Endodermal cell (in vitro differentiated cells): ENCODE data around the gene PFDN2. TPM values are rescaled to one million over a fixed set of nuclear protein-coding genes. Genes with fewer than 3 reads are reported as not detected.

Experiments used
- DNase-seq: peaks from one replicate; pipeline ENCODE4 v3.0.0-alpha.2; 2017
- H3K27ac ChIP-seq: 2 replicates; pipeline ENCODE4 v1.5.1; 2013; ENCODE audit warnings: mild to moderate bottlenecking, low read depth, low read length, moderate library complexity
- H3K27me3 ChIP-seq: 2 replicates; pipeline ENCODE4 v1.6.1; 2013; ENCODE audit warnings: mild to moderate bottlenecking, low read length, moderate library complexity; ENCODE audit not compliant: insufficient read depth, control insufficient read depth, poor library complexity, severe bottlenecking
- H3K36me3 ChIP-seq: 2 replicates; pipeline ENCODE4 v1.7.0; 2013; ENCODE audit warnings: mild to moderate bottlenecking, low read length, moderate library complexity; ENCODE audit not compliant: control insufficient read depth, insufficient read depth
- H3K4me1 ChIP-seq: one replicate; pipeline ENCODE4 v1.7.0; 2013; ENCODE audit warnings: low read length; ENCODE audit not compliant: control insufficient read depth, insufficient read depth
- H3K4me3 ChIP-seq: 2 replicates; pipeline ENCODE4 v1.5.1; 2013; ENCODE audit warnings: mild to moderate bottlenecking, low read length, moderate library complexity
- H3K9ac ChIP-seq: 2 replicates; pipeline ENCODE4 v1.6.1; 2013; ENCODE audit warnings: mild to moderate bottlenecking, low read length, moderate library complexity; ENCODE audit not compliant: poor library complexity, severe bottlenecking; ENCODE audit errors: extremely low read depth
- H3K9me3 ChIP-seq: 2 replicates; pipeline ENCODE4 v1.6.1; 2013; ENCODE audit warnings: mild to moderate bottlenecking, low read length, moderate library complexity; ENCODE audit not compliant: control insufficient read depth
- H3K27ac Mint-ChIP-seq: 2 replicates; pipeline ENCODE4 v1.8.0; 2020; ENCODE audit warnings: mixed read lengths
- H3K27me3 Mint-ChIP-seq: 2 replicates; pipeline ENCODE4 v1.8.0; 2021; ENCODE audit warnings: mild to moderate bottlenecking, mixed read lengths; ENCODE audit not compliant: insufficient read depth
- H3K36me3 Mint-ChIP-seq: 2 replicates; pipeline ENCODE4 v1.8.0; 2020; ENCODE audit warnings: low read depth, mixed read lengths
- H3K4me1 Mint-ChIP-seq: 2 replicates; pipeline ENCODE4 v1.8.0; 2020; ENCODE audit warnings: mixed read lengths
- H3K4me3 Mint-ChIP-seq: 2 replicates; pipeline ENCODE4 v1.8.0; 2020; ENCODE audit warnings: mild to moderate bottlenecking, moderate library complexity, mixed read lengths
- H3K9me3 Mint-ChIP-seq: 2 replicates; pipeline ENCODE4 v1.8.0; 2020; ENCODE audit warnings: mild to moderate bottlenecking, mixed read lengths
- WGBS, 2 experiments: methylation state at CpG; one replicate each; pipeline versions ENCODE4 v1.1.5 to v1.1.7; 2013; ENCODE audit warnings: missing lambda C conversion rate in 2 of 2, mixed read lengths in 1 of 2; ENCODE audit not compliant: insufficient coverage in 1 of 2, insufficient read length in 1 of 2; 5-methylcytosine and 5-hydroxymethylcytosine counted together
- total RNA-seq, 2 donors: library from RNA; stranded (reverse); fragmentation: NEBNext Ultra II Directional in 1 of 2; extraction: Animal tissue kit (Norgen Biotek cat#: 25700) in 1 of 2; gene quantifications; 2 replicates in 1 of 2; 3 replicates in 1 of 2; pipeline ENCODE4 v1.2.1, GENCODE V29; 2021
- TF ChIP-seq, protein P1 (sequence below): fragments of 200-600 bp; sonication (generic); conservative IDR thresholded peaks from 2 replicates; pipeline ENCODE4 v1.5.0; 2021; ENCODE audit warnings: antibody characterized with exemption, mild to moderate bottlenecking

PFDN2 gene
- total RNA-seq, 2 donors from 2014 or later, result 62.9 to 95.7 TPM

DNA sequence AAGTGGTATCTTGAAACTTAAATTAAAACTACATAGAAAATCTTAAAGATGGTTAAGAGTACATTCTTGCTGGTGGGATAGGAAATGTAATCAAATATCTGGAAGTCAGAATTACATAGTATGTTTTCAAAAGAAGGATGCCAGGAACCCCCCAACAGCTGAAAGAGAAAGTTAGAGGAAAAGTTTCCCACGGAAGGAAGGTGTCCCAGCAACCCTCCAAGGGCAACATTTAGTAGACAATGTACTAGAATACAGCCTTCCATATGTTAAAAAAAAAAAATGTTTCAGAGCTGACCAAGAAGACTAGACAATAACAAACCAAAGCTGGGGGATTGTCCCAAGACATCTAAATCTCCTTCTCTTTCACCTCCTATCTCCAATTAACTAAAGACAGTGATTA is 12.4 kb upstream of the PFDN2 start:
- WGBS, 2 experiments, result 93% methylated on average over 1 of the region's 1 CpG; no CpG with 5 or more reads in 1 of the 2 experiments
- Mint-ChIP-seq H3K27ac (no peak overlapping the region), H3K4me1 (peaks cover 20% of the 10 kb centered on the region), H3K4me3 (no peak overlapping the region), H3K27me3 (no peaks in the 10 kb centered on the region), H3K36me3 (peaks cover 41% of the 10 kb centered on the region), H3K9me3 (no peaks in the 10 kb centered on the region)
- Histone ChIP-seq H3K9ac (no peak overlapping the region), H3K36me3 (peaks cover 48% of the 10 kb centered on the region), H3K27me3 (no peaks in the 10 kb centered on the region), H3K9me3 (no peaks in the 10 kb centered on the region), H3K4me3 (peak overlapping the region; percentile 95), H3K27ac (no peak overlapping the region), H3K4me1 (no peaks in the 10 kb centered on the region)
- TF ChIP-seq, protein P1, sequence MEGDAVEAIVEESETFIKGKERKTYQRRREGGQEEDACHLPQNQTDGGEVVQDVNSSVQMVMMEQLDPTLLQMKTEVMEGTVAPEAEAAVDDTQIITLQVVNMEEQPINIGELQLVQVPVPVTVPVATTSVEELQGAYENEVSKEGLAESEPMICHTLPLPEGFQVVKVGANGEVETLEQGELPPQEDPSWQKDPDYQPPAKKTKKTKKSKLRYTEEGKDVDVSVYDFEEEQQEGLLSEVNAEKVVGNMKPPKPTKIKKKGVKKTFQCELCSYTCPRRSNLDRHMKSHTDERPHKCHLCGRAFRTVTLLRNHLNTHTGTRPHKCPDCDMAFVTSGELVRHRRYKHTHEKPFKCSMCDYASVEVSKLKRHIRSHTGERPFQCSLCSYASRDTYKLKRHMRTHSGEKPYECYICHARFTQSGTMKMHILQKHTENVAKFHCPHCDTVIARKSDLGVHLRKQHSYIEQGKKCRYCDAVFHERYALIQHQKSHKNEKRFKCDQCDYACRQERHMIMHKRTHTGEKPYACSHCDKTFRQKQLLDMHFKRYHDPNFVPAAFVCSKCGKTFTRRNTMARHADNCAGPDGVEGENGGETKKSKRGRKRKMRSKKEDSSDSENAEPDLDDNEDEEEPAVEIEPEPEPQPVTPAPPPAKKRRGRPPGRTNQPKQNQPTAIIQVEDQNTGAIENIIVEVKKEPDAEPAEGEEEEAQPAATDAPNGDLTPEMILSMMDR, result no peak
- DNase-seq, result no peak

DNA sequence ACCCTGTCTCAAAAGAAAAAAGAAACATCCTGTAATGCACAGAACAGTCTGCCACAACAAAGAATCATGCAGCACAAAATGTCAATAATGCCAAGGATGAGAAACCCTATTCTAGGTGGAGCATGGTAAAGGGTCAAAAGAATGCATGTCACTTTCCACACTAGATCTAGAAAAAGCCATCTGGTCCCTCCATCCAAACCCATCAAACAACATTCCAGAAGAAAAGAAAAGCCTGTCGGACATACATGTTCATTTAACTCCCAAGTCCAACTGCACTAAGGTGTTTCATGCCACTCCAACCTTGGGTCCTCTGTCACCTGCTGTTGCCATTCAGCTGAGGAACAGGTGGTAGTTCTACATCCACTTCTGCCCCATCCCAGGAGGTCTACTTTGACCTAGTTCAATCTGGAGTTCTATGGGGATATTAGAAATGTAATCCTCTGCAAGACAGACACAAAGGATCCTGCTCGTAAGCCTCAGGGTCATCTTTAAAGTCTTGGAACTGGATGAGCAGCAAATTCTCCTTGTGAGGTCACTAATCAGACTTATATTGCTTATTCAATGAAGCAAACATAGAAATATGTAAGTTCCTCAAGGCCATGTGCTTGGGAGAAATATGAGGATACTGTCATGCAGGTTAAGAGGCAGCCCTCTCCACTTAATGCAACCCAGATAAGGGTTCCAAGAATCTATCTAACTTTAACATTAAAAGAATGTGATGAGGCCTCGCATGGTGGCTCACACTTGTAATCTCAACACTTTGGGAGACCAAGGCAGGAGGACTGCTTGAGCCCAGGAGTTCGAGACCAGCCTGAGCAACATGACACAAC is 11.0 kb upstream of the PFDN2 start:
- H3K4me3 Mint-ChIP-seq, result no peak overlapping the region
- TF ChIP-seq, protein P1, result no peak
- no peak overlapping the region for H3K4me3 ChIP-seq
- no peak overlapping the region for H3K9ac ChIP-seq
- no peaks in the 10 kb centered on the region for H3K9me3 Mint-ChIP-seq
- DNase-seq, result no peak
- no peaks in the 10 kb centered on the region for H3K4me1 ChIP-seq
- 98 to 100% methylated on average over 1 to 4 of the region's 4 CpGs for WGBS, 2 experiments
- H3K27ac ChIP-seq, result no peak overlapping the region
- H3K27ac Mint-ChIP-seq, result no peak overlapping the region
- no peaks in the 10 kb centered on the region for H3K9me3 ChIP-seq
- no peaks in the 10 kb centered on the region for H3K27me3 ChIP-seq
- H3K36me3 Mint-ChIP-seq, result peaks cover 49% of the 10 kb centered on the region
- peaks cover 20% of the 10 kb centered on the region for H3K4me1 Mint-ChIP-seq
- H3K36me3 ChIP-seq, result peaks cover 60% of the 10 kb centered on the region
- no peaks in the 10 kb centered on the region for H3K27me3 Mint-ChIP-seq

DNA sequence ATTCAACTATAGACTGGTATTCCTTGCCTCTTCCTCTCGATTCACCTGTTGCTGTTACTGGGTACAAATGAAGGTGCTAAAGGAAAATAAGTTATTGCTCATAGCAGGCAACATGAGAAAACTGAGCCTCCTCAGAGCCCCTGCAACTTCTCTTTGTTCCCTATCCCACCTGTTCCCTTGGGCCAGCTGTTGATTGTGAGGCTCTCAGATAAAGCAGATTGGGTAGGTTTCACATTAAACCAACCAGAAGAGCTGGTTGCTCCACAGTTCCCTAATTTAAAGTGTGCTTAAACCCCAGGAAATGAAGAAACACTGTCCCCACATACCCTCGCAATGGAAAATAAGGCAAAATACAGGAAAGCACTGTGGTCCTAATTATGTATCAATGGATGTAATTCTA is 9.8 kb upstream of the PFDN2 start:
- H3K4me1 Mint-ChIP-seq, result peaks cover 20% of the 10 kb centered on the region

More for the DNA sequence above, 9.8 kb upstream of the PFDN2 start:
- no peak overlapping the region for H3K9ac ChIP-seq
- H3K9me3 ChIP-seq, result no peaks in the 10 kb centered on the region
- Mint-ChIP-seq H3K27me3 (no peaks in the 10 kb centered on the region), H3K36me3 (peaks cover 61% of the 10 kb centered on the region), H3K9me3 (no peaks in the 10 kb centered on the region), H3K27ac (no peak overlapping the region), H3K4me3 (no peak overlapping the region)
- no peaks in the 10 kb centered on the region for H3K27me3 ChIP-seq
- H3K4me3 ChIP-seq, result no peak overlapping the region
- whole genome bisulfite sequencing, 2 experiments, result 93 to 100% methylated on average over 2 of the region's 2 CpGs
- no peak overlapping the region for H3K27ac ChIP-seq
- TF ChIP-seq, protein P1, result no peak
- H3K4me1 ChIP-seq, result no peaks in the 10 kb centered on the region
- peaks cover 68% of the 10 kb centered on the region for H3K36me3 ChIP-seq
- DNase-seq, result no peak
